ENCODE data around the gene SLC66A1.

GRCh38 chr1:19272064-19272463, 40.1 kb upstream of the SLC66A1 start:
- TF ChIP-seq, protein P1, sequence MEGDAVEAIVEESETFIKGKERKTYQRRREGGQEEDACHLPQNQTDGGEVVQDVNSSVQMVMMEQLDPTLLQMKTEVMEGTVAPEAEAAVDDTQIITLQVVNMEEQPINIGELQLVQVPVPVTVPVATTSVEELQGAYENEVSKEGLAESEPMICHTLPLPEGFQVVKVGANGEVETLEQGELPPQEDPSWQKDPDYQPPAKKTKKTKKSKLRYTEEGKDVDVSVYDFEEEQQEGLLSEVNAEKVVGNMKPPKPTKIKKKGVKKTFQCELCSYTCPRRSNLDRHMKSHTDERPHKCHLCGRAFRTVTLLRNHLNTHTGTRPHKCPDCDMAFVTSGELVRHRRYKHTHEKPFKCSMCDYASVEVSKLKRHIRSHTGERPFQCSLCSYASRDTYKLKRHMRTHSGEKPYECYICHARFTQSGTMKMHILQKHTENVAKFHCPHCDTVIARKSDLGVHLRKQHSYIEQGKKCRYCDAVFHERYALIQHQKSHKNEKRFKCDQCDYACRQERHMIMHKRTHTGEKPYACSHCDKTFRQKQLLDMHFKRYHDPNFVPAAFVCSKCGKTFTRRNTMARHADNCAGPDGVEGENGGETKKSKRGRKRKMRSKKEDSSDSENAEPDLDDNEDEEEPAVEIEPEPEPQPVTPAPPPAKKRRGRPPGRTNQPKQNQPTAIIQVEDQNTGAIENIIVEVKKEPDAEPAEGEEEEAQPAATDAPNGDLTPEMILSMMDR (IDR thresholded peaks at IDR 0.05), result no peak
- no peak for TF ChIP-seq POLR2A (IDR thresholded peaks at IDR 0.05)
